GM18858 (cell line): ENCODE data around the gene DHRS3.

Experiments
- ATAC-seq: cut with Tn5 transposase; IDR thresholded peaks from one replicate; pipeline ENCODE4 v1.9.1; 2021; ENCODE audit not compliant: unreplicated experiment

Gene DHRS3

DNA sequence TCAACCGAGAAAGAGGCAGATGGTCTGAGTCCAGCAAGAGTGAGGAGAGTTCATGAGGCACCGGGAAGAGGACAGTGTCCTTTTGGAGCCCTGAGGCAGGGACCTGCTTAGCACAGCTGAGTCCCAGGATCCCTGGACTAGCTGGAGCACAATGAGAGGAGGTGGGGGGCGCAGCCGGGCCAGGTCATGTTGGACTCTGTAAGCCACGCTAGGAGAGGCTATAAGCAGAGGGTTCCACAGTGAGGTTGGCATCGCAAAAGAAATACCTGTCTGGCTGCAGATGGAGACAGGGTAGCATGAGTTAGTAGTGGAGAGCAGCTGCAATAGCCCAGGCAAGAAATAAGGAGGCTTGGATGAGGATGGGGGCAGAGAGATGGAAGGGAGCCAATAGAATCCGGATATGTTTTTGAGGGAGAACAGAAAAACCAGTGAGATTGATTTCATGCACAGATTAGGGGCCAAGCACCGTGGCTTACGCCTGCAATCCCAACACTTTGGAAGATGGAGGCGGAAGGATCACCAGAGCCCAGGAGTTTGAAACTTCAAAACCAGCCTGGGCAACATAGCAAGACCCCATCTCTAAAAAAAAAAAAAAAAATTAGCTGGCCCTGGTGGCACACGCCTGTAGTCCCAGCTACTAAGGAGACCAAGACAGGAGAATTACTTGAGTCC is 98.2 kb downstream of the DHRS3 start:
- no peak for ATAC-seq

GRCh38 chr1:12518931-12519692 is 98.9 kb downstream of the DHRS3 start:
- no peak for ATAC-seq
